Common myeloid progenitor, CD34-positive (primary cell): ENCODE data around the gene MDM4.
"Not testable (repeated sequence)": the region's sequence is repeated elsewhere in the genome, so short reads cannot be mapped to it uniquely, and the experiment has no call there.

ENCODE experiments used
- CTCF ChIA-PET: fragments of 350-600 bp; sonication (Branson Sonifier 250); formaldehyde crosslinking; loops from one replicate; lab custom pipeline; 2021; ENCODE audit warnings: antibody characterized with exemption; lab: Charles Lee
- POLR2A ChIA-PET: fragments of 350-600 bp; sonication (Branson Sonifier 250); formaldehyde crosslinking; loops from one replicate; lab custom pipeline; 2021; ENCODE audit warnings: antibody characterized with exemption; lab: Charles Lee
- DNase-seq, 3 donors: peaks; one replicate each; pipeline versions ENCODE4 v3.0.0 to v3.0.0-alpha.2; 2013
- H3K27ac ChIP-seq, 2 experiments: 1 replicate in 1 of 2; 2 replicates in 1 of 2; pipeline ENCODE4 v1.7.0; 2013; ENCODE audit warnings: inconsistent platforms in 2 of 2, low read length in 2 of 2, mild to moderate bottlenecking in 2 of 2, low read depth in 1 of 2, moderate library complexity in 1 of 2; ENCODE audit not compliant: severe bottlenecking in 2 of 2, insufficient read depth in 1 of 2, poor library complexity in 1 of 2
- H3K27me3 ChIP-seq, 5 experiments: replicated peaks in 2 of 5; 1 replicate in 3 of 5; 2 replicates in 2 of 5; pipeline versions ENCODE4 v1.6.1 to v1.7.0; 2013; ENCODE audit warnings: low read length in 4 of 5, mild to moderate bottlenecking in 2 of 5, moderate library complexity in 2 of 5, inconsistent platforms in 1 of 5; ENCODE audit not compliant: insufficient read depth in 5 of 5, control insufficient read depth in 4 of 5
- H3K36me3 ChIP-seq, 4 experiments: 1 replicate in 2 of 4; 2 replicates in 2 of 4; pipeline versions ENCODE4 v1.6.1 to v1.7.0; 2013; ENCODE audit warnings: low read length in 3 of 4, control low read depth in 1 of 4, mild to moderate bottlenecking in 1 of 4; ENCODE audit not compliant: control insufficient read depth in 4 of 4, insufficient read depth in 4 of 4
- H3K4me1 ChIP-seq, 4 experiments: 1 replicate in 3 of 4; 2 replicates in 1 of 4; pipeline versions ENCODE4 v1.6.1 to v1.7.1; 2013; ENCODE audit warnings: low read length in 3 of 4, mild to moderate bottlenecking in 3 of 4, control low read depth in 1 of 4, inconsistent platforms in 1 of 4, moderate library complexity in 1 of 4; ENCODE audit not compliant: control insufficient read depth in 4 of 4, insufficient read depth in 4 of 4; ENCODE audit errors: control extremely low read depth in 1 of 4
- H3K4me3 ChIP-seq, 7 experiments: 1 replicate in 4 of 7; 2 replicates in 3 of 7; pipeline versions ENCODE4 v1.5.1 to v1.7.0; 2013; ENCODE audit warnings: mild to moderate bottlenecking in 7 of 7, low read length in 6 of 7, moderate library complexity in 6 of 7, inconsistent platforms in 2 of 7, low read depth in 2 of 7, control low read depth in 1 of 7; ENCODE audit not compliant: insufficient read depth in 4 of 7, control insufficient read depth in 1 of 7; ENCODE audit errors: extremely low read depth in 1 of 7
- H3K9me3 ChIP-seq, 5 experiments: 1 replicate in 4 of 5; 2 replicates in 1 of 5; pipeline versions ENCODE4 v1.6.1 to v1.7.1; 2013; ENCODE audit warnings: low read length in 4 of 5, mild to moderate bottlenecking in 2 of 5, inconsistent platforms in 1 of 5, low read depth in 1 of 5, moderate library complexity in 1 of 5; ENCODE audit not compliant: control insufficient read depth in 4 of 5, insufficient read depth in 2 of 5; ENCODE audit errors: control extremely low read depth in 1 of 5
- WGBS: methylation state at CpG from one replicate; pipeline ENCODE4 v1.1.5; 2013; ENCODE audit not compliant: insufficient coverage; 5-methylcytosine and 5-hydroxymethylcytosine counted together

MDM4 gene

DNA sequence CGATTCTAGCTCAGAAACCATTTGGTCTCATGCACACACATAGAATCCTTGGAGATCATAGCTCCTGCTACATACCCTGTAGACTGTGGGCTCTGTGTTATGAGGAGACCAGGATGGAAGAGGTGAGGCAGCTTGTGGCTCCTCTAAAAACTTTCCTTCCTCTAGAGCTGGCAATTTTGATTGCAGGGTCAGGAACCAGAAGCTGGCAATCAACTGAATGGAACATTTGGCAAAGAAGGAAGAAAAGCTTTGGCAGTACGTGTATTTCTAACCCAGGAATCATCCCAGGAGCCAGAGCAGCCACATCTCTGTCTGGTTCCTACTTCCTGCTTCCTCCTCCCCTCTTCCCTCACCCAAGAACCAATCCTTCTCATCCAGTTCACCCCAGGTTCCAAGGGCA lies 37.3 kb upstream of the MDM4 start:
- WGBS, result 100% methylated on average over 1 of the region's 2 CpGs
- peaks cover 0 to 21% (median 0%) of the 10 kb centered on the region in 4 experiments for H3K36me3 ChIP-seq
- DNase-seq, result no peak
- ChIA-PET POLR2A (interaction anchor here (0.8 to 1.4 kb wide), 2 partner anchors 15 to 17 kb away, joined by 3 read pairs; no protein-coding TSS in a partner anchor), CTCF (interaction anchor here (1.5 to 12.4 kb wide), 7 partner anchors 8 to 47 kb away, joined by 5 to 243 read pairs (median 26); partner anchors contain the start of gene PIK3C2B)
- H3K27ac ChIP-seq, result no peak overlapping the region
- H3K27me3 ChIP-seq, result no peaks in the 10 kb centered on the region
- peaks cover 10 to 87% (median 51%) of the 10 kb centered on the region in 4 experiments for H3K4me1 ChIP-seq
- no peaks in the 10 kb centered on the region for H3K9me3 ChIP-seq
- H3K4me3 ChIP-seq, result no peak overlapping the region

DNA sequence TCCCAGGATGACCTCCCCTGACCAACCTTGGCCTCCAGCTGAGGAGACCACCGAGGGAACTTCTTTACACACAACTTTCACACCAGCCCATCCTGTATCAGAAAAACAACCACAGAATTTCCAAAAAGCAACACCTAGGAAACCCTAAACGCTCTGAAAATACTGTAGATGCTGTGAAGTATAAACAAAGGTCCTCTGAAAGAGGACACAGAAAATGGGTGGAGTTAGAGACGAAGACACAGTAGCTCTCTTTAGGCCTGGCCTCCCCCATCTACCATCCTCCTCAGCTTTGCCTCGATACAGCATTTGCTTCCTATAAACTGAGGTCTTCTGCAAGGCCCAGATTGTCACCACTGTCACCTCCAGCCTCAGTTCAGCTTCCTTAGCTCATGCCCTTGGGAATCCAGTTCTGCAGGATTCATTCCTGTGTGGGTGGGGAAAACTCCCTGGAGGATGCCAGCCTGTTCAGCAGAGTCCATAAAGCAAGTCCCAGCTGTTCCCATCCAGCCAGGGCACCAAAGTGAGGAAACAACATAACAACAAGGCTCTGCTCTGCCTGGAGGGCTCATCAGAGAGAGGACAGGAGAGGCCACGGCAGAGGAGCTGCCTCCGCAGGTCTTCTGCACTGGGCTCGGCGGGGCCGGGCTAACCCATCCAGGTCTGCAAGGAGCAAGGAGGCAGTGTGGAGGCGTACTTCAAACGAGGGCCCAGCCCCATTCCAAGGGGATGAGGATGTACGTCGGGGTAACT lies 36.6 kb upstream of the MDM4 start:
- 95% methylated on average over 11 of the region's 13 CpGs for WGBS
- Histone ChIP-seq H3K27ac (no peak overlapping the region), H3K27me3 (no peaks in the 10 kb centered on the region), H3K4me3 (no peak overlapping the region), H3K4me1 (peaks cover 10 to 90% (median 51%) of the 10 kb centered on the region in 4 experiments), H3K36me3 (peaks cover 0 to 24% (median 0%) of the 10 kb centered on the region in 4 experiments), H3K9me3 (no peaks in the 10 kb centered on the region)
- ChIA-PET CTCF (interaction anchor here (2.0 to 12.4 kb wide), 6 partner anchors 9 to 47 kb away, joined by 10 to 243 read pairs (median 80); partner anchors contain the start of gene PIK3C2B), POLR2A (interaction anchor here (1.4 kb wide), 1 partner anchor 14 kb away, joined by 3 read pairs; no protein-coding TSS in a partner anchor)
- no peak for DNase-seq

DNA sequence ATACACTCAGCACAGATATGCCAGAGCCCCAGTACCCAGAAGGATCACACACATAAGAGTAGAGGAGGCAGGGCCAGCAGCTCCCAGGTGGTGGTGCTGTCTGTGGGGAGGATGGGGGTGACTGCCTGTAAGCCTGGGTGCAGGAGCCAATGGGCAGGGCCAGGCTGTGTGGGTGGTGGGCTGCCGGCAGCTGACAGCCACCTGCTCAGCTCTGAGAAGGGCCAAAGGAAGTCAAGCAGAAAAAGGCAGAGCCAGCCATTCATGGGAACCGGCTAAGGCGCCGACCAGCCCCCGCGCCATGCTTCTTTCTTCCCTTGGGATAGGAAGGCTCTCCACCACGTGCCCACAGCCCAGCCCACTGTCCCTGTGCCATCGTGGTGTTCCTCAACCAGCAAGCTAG lies 35.7 kb upstream of the MDM4 start:
- Histone ChIP-seq H3K4me3 (no peak overlapping the region), H3K4me1 (peaks cover 8 to 90% (median 51%) of the 10 kb centered on the region in 4 experiments), H3K27me3 (no peaks in the 10 kb centered on the region), H3K9me3 (no peaks in the 10 kb centered on the region), H3K36me3 (peaks cover 0 to 22% (median 0%) of the 10 kb centered on the region in 4 experiments), H3K27ac (no peak overlapping the region)
- 89% methylated on average over 8 of the region's 8 CpGs for WGBS
- POLR2A ChIA-PET, result interaction anchor here (0.9 kb wide), 1 partner anchor 17 kb away, joined by 3 read pairs; no protein-coding TSS in a partner anchor
- no peak for DNase-seq
- CTCF ChIA-PET, result interaction anchor here (0.9 to 12.4 kb wide), 6 partner anchors 19 to 48 kb away, joined by 3 to 243 read pairs (median 80); partner anchors contain the start of gene PIK3C2B

DNA sequence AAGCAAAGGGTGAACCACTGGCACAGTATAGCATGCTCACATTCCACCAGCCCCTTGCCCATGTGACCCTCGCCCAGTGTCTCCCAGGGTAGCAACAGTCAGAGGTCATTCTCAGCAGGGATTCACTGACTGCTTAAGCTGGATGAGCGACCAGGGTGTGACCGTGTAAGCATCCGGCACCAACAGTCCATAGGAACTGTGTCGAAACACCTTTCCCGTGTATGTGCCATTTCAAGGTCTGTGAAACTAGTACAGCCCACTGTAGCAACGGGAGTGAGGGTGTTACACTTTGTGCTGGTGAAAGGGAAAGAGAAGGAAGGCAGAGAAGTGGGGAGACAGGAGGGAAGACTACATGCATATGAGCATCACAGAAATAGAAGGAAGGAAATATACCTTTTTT lies 32.4 kb upstream of the MDM4 start:
- peaks cover 0 to 15% (median under 1%) of the 10 kb centered on the region in 4 experiments for H3K36me3 ChIP-seq
- H3K27me3 ChIP-seq, result no peaks in the 10 kb centered on the region
- peaks cover 2 to 60% (median 22%) of the 10 kb centered on the region in 4 experiments for H3K4me1 ChIP-seq
- no peak overlapping the region for H3K4me3 ChIP-seq
- ChIA-PET CTCF (interaction anchor here (1.0 to 6.5 kb wide), 5 partner anchors 11 to 49 kb away, joined by 3 to 48 read pairs (median 3); partner anchors contain the start of gene PIK3C2B), POLR2A (no interaction called here)
- DNase-seq, result no peak
- no peak overlapping the region for H3K27ac ChIP-seq
- WGBS, result 94% methylated on average over 6 of the region's 7 CpGs
- H3K9me3 ChIP-seq, result no peaks in the 10 kb centered on the region

DNA sequence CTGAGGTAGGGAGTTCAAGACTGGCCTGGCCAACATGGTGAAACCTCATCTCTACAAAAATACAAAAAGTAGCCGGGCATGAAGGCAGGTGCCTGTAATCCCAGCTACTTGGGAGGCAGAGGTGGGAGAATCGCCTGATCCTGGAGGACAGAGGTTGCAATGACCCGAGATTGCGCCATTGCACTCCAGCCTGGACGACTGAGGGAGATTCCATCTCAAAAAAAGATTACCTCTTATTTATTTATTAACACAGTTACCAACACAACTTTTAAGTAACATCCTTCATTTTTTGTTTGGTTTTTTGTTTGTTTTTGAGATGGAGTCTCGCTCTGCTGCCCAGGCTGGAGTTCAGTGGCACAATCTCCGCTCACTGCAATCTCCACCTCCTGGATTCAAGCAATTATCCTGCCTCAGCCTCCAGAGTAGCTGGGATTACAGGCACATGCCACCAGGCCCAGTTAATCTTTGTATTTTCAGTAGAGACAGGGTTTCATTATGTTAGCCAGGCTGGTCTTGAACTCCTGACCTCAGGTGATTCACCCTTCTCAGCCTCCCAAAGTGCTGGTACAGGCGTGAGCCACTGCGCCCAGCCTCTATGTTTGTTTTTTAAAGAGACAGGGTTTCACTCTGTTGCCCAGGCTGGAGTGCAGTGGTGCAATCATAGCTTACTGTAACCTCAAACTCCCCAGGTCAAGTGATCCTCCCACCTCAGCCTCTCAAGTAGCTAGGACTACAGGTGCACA lies 29.5 kb upstream of the MDM4 start:
- H3K27me3 ChIP-seq, H3K36me3 ChIP-seq, POLR2A ChIA-PET, H3K4me3 ChIP-seq, DNase-seq, H3K9me3 ChIP-seq, H3K27ac ChIP-seq: not testable (repeated sequence)
- 98% methylated on average over 6 of the region's 9 CpGs for WGBS
- peaks cover 0 to 48% (median 10%) of the 10 kb centered on the region in 4 experiments for H3K4me1 ChIP-seq
- CTCF ChIA-PET, result interaction anchor here (0.9 to 6.5 kb wide), 6 partner anchors 7 to 38 kb away, joined by 3 to 48 read pairs (median 4); partner anchors contain the start of gene PIK3C2B

DNA sequence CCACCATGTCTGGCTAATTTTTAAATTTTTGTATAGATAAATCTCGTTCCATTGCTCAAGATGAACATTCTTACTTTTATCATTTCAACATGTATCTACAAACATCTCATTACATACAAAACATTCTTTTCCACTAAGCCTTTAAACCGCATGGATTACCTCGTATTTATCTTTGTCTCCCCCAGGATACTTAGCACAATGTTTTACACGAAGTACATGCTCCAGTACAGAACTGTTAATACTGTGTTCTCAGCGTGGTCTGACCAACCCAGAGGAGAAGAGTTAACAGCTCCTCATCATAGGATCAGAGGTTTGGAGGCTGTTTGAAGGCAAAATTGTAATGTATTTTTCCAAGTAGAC lies 29.0 kb upstream of the MDM4 start:
- H3K9me3 ChIP-seq, result no peaks in the 10 kb centered on the region
- H3K36me3 ChIP-seq, result peaks cover 0 to 6% (median under 1%) of the 10 kb centered on the region in 4 experiments
- no peaks in the 10 kb centered on the region for H3K27me3 ChIP-seq
- H3K4me3 ChIP-seq, result no peak overlapping the region
- H3K4me1 ChIP-seq, result peaks cover 2 to 48% (median 12%) of the 10 kb centered on the region in 4 experiments
- CTCF ChIA-PET, result interaction anchor here (0.7 to 6.5 kb wide), 9 partner anchors 9 to 57 kb away, joined by 3 to 48 read pairs (median 5); no protein-coding TSS in a partner anchor
- 90% methylated on average over 2 of the region's 5 CpGs for WGBS
- H3K27ac ChIP-seq, result no peak overlapping the region
- no peak for DNase-seq
- POLR2A ChIA-PET, result no interaction called here
